ENCODE results near the gene LRP1. TPM values are rescaled to one million over a fixed set of nuclear protein-coding genes. Genes with fewer than 3 reads are reported as not detected.

The LRP1 gene
- total RNA-seq, 1 experiment from 2014 or later = 5.8 TPM

DNA sequence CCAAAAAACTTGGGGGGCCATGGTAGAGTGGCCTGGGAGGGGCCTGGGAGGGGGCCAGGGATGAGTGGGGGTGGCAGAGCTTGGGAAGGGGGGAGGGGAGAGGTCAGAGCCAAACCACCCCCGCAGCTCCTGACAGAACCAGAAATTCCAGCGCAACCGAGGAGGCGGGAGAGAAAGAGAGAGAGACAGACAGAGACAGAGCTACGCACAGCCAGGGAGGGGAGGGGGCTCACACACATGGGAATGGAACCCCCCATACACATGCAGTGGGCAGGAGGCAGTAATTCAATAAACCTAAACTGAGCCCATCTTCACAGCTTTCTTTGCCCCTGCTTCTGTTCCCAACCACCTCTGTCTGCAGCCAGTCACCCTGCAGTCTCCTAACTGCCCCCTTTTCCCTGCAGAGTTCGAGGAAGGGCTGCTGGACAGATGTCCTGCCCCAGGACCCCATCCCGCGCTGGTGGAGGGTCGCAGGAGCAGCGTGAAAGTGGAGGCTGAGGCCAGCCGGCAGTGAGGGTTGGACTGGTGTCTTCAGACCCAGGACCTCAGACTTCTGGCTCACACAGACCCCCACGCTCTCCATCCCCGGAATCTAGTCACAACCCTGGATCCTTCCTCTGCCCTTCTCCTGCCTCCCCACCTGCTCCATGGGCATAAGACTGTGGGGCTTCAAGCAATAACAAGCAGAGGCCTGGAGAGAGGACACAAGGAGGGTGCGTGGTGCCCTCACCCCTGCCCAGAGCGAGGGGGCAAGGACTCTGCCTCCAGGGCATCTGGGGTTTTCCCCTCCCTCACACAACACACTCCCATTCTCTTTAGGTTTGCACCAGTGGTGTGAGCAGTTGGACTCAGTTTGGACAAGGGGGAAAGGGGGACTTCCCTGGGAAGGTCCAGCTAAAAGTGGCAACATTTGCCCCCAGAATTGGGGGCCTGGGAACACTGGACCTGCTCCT is 33.8 kb upstream of the LRP1 start:
- DNase-seq (ENCODE audit: low spot score) = no peak

DNA sequence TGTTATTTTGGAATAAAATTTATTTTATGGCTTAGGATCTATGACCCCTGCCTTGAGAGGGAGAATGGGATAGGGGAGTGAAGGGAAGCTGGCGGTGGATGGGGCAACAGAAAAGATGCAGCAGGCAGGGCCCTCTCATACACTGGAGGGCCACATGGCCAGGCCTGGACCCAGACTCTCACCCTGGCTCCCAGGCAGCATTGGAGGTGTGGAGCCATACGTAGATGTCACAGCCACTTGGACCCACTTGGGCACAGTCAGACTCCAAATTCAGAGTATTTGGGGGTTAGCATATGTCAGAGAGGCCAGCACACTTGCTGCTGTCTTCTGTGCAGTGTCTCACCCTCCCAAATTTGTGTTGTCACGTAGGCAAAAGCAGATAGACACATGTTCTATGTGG is 32.8 kb upstream of the LRP1 start:
- no peak for DNase-seq (ENCODE audit: low spot score)

GRCh38 chr12:57096099-57096572 is 32.1 kb upstream of the LRP1 start:
- peak; percentile 13 for DNase-seq (ENCODE audit: low spot score)

DNA sequence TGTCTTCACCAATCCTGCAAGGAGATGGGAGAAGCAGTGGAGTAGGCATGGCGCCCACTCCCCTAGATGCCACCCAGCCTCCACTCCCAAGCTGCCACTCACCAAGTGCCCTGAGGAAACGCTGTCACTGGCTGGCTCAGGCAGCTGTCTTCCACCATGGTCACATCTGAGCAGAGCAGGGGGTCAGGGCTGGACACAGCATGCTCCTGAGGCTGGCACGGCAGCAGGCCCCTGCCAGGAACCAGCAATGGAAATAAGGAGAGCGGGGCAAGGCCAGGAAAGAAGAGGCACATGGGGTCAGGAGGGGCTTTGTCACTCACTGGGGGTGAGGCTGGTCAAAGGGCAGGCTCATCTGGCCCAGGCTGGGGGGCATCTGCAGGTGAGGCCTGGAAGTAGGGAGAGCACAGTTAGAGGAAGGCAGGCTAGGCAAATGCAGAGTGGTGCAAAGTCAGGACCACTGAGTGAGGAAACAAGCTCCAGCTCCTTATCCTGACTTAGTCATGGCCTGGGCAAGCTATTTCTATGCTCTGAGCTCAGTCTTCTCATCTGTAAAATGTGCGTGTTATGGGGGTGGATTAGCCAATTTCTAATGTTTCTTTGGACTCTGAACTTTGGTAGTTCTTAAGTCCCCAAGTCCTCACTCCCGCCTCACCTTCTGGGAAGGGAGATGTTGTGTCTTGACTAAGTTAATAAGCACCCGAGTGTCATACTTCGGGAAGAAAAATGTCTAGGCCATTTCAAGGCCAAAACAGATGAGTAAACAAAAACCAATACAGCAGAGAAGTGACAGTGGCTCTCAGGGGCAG is 31.3 kb upstream of the LRP1 start:
- no peak for DNase-seq (ENCODE audit: low spot score)

- DNase-seq (ENCODE audit: low spot score) = no peak
These were observed 30.8 kb upstream of the LRP1 start for GRCh38 chr12:57097554-57097835.

GRCh38 chr12:57098546-57098945 is 29.7 kb upstream of the LRP1 start:
- DNase-seq (ENCODE audit: low spot score) = no peak

DNA sequence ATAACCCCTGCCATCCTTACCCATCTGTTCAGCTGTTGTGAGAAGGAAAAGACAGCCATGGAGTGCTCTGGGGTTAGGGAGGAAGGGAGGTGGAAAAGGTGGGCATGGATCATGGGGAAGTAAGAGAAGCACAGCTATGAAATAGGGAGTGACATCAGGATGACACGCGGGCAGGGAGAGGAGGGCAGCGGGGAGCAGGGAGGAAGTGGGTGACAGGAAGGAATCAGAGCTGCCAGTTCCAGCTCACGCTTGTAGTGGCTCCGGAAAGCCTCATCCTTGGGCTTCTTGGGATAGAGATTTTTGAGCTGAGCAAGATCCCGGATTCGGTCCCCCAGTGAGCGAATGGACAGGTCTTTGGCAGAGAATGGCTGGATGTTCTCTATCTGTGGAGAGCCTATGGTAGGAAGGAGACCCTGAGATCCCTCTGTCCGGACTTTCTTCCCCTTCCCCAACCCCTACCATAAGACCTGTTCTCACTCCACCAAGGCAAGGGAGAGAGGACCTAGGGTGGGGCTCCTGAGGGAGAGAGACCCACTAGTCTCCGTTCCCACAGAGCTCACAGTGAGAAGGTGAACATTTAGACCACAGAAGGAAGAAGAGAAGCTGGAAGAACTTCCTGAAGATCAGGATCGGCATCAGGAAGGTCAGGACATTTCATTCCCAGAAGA is 29.1 kb upstream of the LRP1 start:
- no peak for DNase-seq (ENCODE audit: low spot score)

- DNase-seq (ENCODE audit: low spot score) = no peak
These were observed 28.5 kb upstream of the LRP1 start for GRCh38 chr12:57099766-57100165.

GRCh38 chr12:57101892-57102695 is 26.2 kb upstream of the LRP1 start:
- DNase-seq (ENCODE audit: low spot score) = no peak

GRCh38 chr12:57103856-57104255 is 24.4 kb upstream of the LRP1 start:
- no peak for DNase-seq (ENCODE audit: low spot score)

- no peak for DNase-seq (ENCODE audit: low spot score)
These were observed 23.9 kb upstream of the LRP1 start for GRCh38 chr12:57104292-57104910.

DNA sequence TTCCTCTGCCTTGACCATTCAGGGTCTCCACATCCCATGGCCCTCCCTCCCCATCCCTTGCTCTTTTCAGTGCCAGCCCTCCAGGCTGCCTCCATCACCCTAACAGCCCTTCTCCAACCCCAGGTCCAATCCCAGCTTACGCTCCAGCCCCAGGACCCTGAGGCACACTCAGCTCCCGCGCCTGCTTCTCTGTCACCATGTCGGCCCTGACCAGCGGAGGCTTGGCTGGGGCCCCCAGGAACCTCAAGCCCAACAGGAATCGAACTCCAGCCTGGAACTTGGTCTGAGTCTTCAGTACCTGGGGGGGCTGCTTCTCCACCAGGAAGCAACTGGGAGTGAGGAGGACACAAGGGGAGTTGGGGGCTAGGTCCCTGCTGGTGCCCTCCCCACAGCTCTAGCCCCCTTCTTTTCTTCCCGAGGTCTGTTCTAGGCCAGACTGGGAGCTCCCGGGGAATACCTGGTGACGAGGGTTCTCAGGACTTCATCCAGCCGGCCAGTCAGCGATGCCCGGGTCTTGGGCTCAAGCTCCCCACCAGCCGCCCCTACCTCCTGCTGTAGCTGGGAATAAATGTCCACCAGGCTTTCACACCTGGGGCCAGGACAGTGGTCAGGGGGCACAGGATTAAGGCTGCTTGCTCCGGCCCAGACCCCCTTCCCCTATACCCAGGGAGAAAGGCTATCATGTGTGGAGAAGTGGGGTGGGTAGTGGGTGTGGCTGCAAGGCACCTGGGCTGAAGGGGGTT is 23.1 kb upstream of the LRP1 start:
- no peak for DNase-seq (ENCODE audit: low spot score)

- no peak for DNase-seq (ENCODE audit: low spot score)
These were observed 22.1 kb upstream of the LRP1 start for GRCh38 chr12:57106021-57106708.

DNA sequence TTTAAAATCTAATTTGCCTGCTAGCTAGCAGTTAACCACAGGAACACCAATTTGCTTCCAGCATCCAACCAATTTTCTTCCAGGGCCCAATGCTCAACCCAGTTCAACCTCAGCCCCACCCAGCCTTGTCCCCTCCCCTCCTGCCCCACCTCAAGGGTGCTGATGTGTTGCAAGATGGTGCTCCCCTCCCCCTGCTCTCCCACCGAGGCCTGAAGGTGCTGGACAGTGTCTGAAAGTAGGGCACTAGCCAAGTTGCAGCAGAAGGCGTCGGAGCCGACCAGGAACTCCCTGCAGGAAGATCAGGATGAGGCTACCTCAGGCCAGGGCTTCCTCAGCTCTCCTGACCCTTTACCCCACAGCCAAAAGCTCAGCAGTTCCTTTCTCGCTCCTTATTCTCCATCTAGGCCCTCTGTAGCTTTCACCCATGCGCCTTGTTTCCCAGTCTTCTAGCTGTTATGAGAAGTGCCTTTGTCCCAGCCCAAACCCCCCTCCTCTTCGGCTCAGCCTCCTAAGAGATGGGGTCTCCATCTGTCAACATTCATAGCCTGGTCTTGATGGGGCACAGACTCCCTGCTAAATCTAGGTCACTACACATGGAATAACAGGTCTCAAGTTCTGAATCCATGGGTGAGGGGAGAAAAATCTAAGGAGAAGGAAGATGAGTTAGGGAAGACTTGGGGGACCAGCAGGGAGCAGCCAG is 20.7 kb upstream of the LRP1 start:
- no peak for DNase-seq (ENCODE audit: low spot score)

- DNase-seq (ENCODE audit: low spot score) = no peak
These were observed 18.8 kb upstream of the LRP1 start for GRCh38 chr12:57109207-57110103.

DNA sequence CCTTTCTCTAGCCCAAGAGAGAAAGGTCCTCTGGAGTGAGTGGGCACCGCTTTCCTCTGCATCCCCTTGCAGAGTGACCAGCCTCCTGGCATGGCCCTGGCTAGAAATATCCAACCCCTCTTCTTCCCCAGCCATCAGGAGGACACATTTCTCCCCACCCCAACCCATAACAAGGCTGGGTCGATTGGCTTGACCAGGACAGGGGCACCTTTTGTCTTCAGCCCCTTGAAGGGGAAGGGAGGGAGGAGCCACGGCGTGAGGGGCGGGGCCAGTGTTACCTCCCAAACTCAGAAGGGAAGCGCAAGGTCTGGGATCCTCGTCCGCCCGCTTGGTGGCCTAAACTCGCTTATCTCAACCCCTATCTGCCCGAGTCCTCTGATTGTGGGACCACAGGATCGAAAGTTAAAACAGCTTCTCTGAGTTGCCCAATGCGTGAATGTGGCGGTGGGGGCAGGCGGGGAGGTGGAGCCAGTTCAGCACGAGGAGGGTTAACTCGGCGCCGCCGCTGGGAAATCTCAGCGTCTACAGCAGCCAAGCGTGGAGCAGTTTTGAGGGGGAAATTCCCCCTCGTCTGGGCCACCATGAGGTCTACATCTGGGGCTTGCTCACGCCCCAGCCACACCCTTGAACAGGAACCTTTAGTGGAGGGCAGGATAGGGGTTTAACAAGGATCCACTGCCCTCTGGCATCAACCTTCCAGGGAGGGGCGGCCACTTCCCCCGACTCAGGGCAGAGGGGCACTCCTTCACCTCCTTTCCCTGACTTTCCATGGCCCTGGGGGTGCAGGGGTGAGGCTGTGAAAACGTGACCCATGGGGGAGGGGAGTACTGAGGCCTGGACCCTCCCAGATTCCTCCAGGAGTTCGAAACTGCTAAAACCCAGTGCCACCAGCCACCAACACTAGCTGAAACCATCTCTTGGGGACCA is 17.9 kb upstream of the LRP1 start:
- no peak for DNase-seq (ENCODE audit: low spot score)

Measured in H4 (cell line).